HUES6 (cell line): Measurements from ENCODE around the gene FOXN3.
A peak's percentile ranks its signal among the peaks of the same experiment; 100 is the strongest.

Source experiments
- H3K27ac ChIP-seq: 2 replicates; pipeline ENCODE4 v1.7.0; 2013; ENCODE audit warnings: low read depth, mild to moderate bottlenecking, low read length, inconsistent platforms
- H3K27me3 ChIP-seq: 2 replicates; pipeline ENCODE4 v1.6.1; 2013; ENCODE audit warnings: low read length; ENCODE audit not compliant: control insufficient read depth, insufficient read depth
- H3K36me3 ChIP-seq: 2 replicates; pipeline ENCODE4 v1.6.1; 2013; ENCODE audit warnings: low read length; ENCODE audit not compliant: control insufficient read depth, insufficient read depth
- H3K4me1 ChIP-seq: 2 replicates; pipeline ENCODE4 v1.6.1; 2013; ENCODE audit warnings: low read length; ENCODE audit not compliant: control insufficient read depth, insufficient read depth
- H3K4me3 ChIP-seq: 2 replicates; pipeline ENCODE4 v1.5.1; 2013; ENCODE audit warnings: low read depth, low read length
- H3K9ac ChIP-seq: one replicate; pipeline ENCODE4 v1.6.1; 2013; ENCODE audit warnings: mild to moderate bottlenecking, low read length
- H3K9me3 ChIP-seq: 2 replicates; pipeline ENCODE4 v1.6.1; 2013; ENCODE audit warnings: low read depth, low read length; ENCODE audit not compliant: control insufficient read depth, insufficient read depth

Gene FOXN3

DNA sequence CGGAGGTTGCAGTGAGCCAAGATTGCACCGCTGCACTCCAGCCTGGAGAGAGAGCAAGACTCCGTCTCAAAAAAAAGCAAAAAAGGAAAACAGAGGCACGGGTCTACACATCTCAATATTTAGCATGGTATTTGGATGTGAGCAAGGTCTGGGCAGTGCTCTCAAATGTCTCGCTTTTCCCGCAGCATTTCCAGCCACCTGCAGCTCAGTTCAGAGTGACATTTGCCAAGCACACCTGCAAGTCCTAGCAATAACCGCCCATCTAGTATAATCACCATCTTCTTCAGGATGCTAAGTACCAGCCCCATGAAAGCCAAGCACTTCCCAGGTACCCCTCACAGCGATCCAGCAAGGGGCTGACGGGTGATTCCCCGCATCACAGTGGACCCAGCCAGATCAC lies 69.1 kb downstream of the FOXN3 start:
- Histone ChIP-seq H3K27ac (no peak overlapping the region), H3K4me1 (peaks cover 44% of the 10 kb centered on the region), H3K36me3 (peaks cover 48% of the 10 kb centered on the region), H3K9me3 (no peaks in the 10 kb centered on the region; the same call in 1 of the 2 replicates), H3K27me3 (no peaks in the 10 kb centered on the region), H3K9ac (no peak overlapping the region), H3K4me3 (no peak overlapping the region)

DNA sequence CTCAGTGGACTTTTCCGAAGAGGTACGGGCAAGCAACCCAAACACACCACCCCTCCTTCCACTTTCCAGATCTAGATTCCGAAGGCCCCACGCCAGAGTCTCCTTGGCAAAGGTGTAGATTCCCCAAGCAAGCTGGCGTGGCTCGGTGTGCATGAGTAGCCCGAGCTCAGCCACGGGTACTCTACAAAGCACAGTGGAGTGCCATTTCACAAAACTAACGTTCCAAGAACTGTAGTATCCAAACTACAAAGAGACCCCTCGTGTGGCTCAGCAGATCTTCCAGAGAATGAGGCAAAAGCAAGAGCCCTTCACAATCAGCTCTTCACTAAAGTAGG lies 72.1 kb downstream of the FOXN3 start:
- Histone ChIP-seq H3K27ac (no peak overlapping the region), H3K4me3 (no peak overlapping the region), H3K9me3 (no peaks in the 10 kb centered on the region; the same call in 1 of the 2 replicates), H3K36me3 (peaks cover 43% of the 10 kb centered on the region), H3K27me3 (no peaks in the 10 kb centered on the region), H3K4me1 (peaks cover 43% of the 10 kb centered on the region), H3K9ac (no peak overlapping the region)

- Histone ChIP-seq H3K9ac (no peak overlapping the region), H3K4me3 (no peak overlapping the region), H3K27ac (no peak overlapping the region), H3K4me1 (peaks cover 48% of the 10 kb centered on the region), H3K27me3 (no peaks in the 10 kb centered on the region), H3K36me3 (peaks cover 27% of the 10 kb centered on the region), H3K9me3 (no peaks in the 10 kb centered on the region; the same call in 1 of the 2 replicates)
Observed at GRCh38 chr14:89343356-89343755, 73.7 kb downstream of the FOXN3 start.

DNA sequence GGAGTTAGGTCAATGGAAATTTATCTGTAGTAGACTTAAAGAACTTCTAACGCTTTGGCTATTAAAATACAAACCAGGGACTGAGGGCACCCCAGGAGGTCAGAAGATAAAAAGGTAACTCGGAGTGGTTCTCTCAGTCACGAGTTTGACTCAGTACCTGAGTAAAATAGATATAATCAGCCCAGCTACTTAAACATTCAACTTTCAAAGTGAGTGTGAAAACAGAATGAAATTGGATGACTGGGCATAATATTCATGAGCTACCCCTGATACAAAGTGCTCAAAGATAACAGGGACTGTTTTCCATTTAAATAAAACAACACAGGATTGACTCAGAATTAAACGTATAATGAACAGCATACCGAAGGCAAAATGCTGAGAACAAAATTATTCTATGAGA lies 75.0 kb downstream of the FOXN3 start:
- H3K9me3 ChIP-seq: no peaks in the 10 kb centered on the region
- no peak overlapping the region for H3K4me3 ChIP-seq
- no peak overlapping the region for H3K9ac ChIP-seq
- peaks cover 15% of the 10 kb centered on the region for H3K36me3 ChIP-seq
- no peaks in the 10 kb centered on the region for H3K27me3 ChIP-seq
- peak overlapping the region; percentile 43; the same call in 1 of the 2 replicates for H3K27ac ChIP-seq
- H3K4me1 ChIP-seq: peaks cover 59% of the 10 kb centered on the region

- H3K4me1 ChIP-seq: peaks cover 67% of the 10 kb centered on the region
- no peak overlapping the region; the same call in 1 of the 2 replicates for H3K27ac ChIP-seq
- H3K9me3 ChIP-seq: no peaks in the 10 kb centered on the region
- H3K9ac ChIP-seq: peak overlapping the region; percentile 7
- peaks cover 8% of the 10 kb centered on the region; the same call in 1 of the 2 replicates for H3K36me3 ChIP-seq
- H3K27me3 ChIP-seq: no peaks in the 10 kb centered on the region
- H3K4me3 ChIP-seq: no peak overlapping the region
Observed at GRCh38 chr14:89340200-89341181, 76.5 kb downstream of the FOXN3 start.

GRCh38 chr14:89339579-89339978 lies 77.5 kb downstream of the FOXN3 start:
- H3K27ac ChIP-seq: peak overlapping the region; percentile 31; the same call in 1 of the 2 replicates
- H3K4me1 ChIP-seq: peaks cover 67% of the 10 kb centered on the region
- no peaks in the 10 kb centered on the region for H3K9me3 ChIP-seq
- H3K9ac ChIP-seq: no peak overlapping the region
- H3K36me3 ChIP-seq: 0 out of 2 replicates have a peak, but pooled peaks cover 3% of the 10 kb centered on the region
- no peak overlapping the region for H3K4me3 ChIP-seq
- H3K27me3 ChIP-seq: no peaks in the 10 kb centered on the region

DNA sequence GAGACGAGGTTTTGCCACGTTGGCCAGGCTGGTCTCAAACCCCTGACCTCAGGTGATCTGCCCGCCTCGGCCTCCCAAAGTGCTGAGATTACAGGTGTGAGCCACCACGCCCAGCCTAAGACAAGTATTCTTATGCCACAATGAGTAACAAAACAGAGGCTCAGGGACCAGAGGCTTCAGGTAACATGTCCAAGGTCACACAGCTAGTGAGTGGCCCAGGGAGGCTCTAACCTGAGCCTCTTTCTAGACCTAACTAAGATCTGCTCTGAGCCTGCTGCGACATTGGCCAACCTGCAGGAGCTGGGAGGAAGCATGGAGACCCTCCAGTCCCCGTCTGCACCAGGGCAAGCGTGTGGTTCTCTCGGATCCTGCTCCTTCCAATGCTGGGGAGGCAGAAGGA lies 77.9 kb downstream of the FOXN3 start:
- peaks cover 67% of the 10 kb centered on the region for H3K4me1 ChIP-seq
- H3K27ac ChIP-seq: peak overlapping the region; percentile 31; the same call in 1 of the 2 replicates
- H3K36me3 ChIP-seq: 0 out of 2 replicates have a peak, but pooled peaks cover 3% of the 10 kb centered on the region
- no peaks in the 10 kb centered on the region for H3K27me3 ChIP-seq
- H3K9ac ChIP-seq: no peak overlapping the region
- no peak overlapping the region for H3K4me3 ChIP-seq
- H3K9me3 ChIP-seq: no peaks in the 10 kb centered on the region

GRCh38 chr14:89336338-89336737 lies 80.7 kb downstream of the FOXN3 start:
- Histone ChIP-seq H3K27me3 (no peaks in the 10 kb centered on the region), H3K9ac (no peak overlapping the region), H3K4me1 (peaks cover 50% of the 10 kb centered on the region), H3K4me3 (no peak overlapping the region), H3K36me3 (peaks cover 4% of the 10 kb centered on the region; the same call in 1 of the 2 replicates), H3K27ac (no peak overlapping the region), H3K9me3 (no peaks in the 10 kb centered on the region)

- H3K36me3 ChIP-seq: peaks cover 8% of the 10 kb centered on the region
- no peak overlapping the region for H3K27ac ChIP-seq
- no peak overlapping the region for H3K9ac ChIP-seq
- peaks cover 22% of the 10 kb centered on the region for H3K4me1 ChIP-seq
- H3K27me3 ChIP-seq: no peaks in the 10 kb centered on the region
- H3K9me3 ChIP-seq: no peaks in the 10 kb centered on the region
- no peak overlapping the region for H3K4me3 ChIP-seq
Observed at GRCh38 chr14:89332031-89332430, 85.0 kb downstream of the FOXN3 start.

DNA sequence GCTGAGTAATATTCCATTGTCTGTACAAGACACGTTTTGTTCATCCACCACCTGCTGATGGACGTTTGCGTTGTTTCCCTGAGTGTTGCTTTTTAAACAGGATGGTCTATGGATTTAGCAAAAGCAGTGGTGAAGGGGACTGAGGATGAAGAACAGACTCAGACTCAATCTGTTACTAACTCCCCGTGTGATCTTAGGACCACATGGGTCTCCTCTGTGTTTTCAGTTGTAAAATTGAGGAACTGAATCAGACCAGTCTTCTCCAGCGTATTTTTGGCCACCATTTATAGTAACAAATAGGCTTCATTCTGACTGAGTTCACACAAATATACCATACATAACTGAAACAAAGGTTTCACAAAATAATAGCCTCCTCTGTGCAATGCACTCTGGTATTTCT lies 85.6 kb downstream of the FOXN3 start:
- Histone ChIP-seq H3K9ac (no peak overlapping the region), H3K9me3 (no peaks in the 10 kb centered on the region), H3K36me3 (peaks cover 14% of the 10 kb centered on the region), H3K4me3 (no peak overlapping the region), H3K4me1 (peaks cover 16% of the 10 kb centered on the region), H3K27me3 (no peaks in the 10 kb centered on the region), H3K27ac (no peak overlapping the region)

GRCh38 chr14:89330236-89331002 lies 86.6 kb downstream of the FOXN3 start:
- Histone ChIP-seq H3K36me3 (peaks cover 21% of the 10 kb centered on the region), H3K27me3 (no peaks in the 10 kb centered on the region), H3K27ac (no peak overlapping the region), H3K4me3 (no peak overlapping the region), H3K9ac (no peak overlapping the region), H3K4me1 (peaks cover 14% of the 10 kb centered on the region), H3K9me3 (no peaks in the 10 kb centered on the region)
